Ovary (tissue), 9 donors: Measurements from ENCODE around the gene DHRS7C. TPM values are rescaled to one million over a fixed set of nuclear protein-coding genes. Genes with fewer than 3 reads are reported as not detected.

Experiments used
- DNase-seq, 5 donors: peaks; one replicate each; pipeline ENCODE4 v3.0.0-alpha.2; 2019 to 2020
- H3K27ac ChIP-seq, 2 donors: fragments of 200-600 bp; one replicate each; pipeline versions ENCODE4 v1.5.1 to v1.8.0; 2019 to 2022
- H3K27me3 ChIP-seq: fragments of 200-600 bp; one replicate; pipeline ENCODE4 v1.8.0; 2022
- H3K36me3 ChIP-seq: fragments of 200-600 bp; sonication (generic); one replicate; pipeline ENCODE4 v1.5.1; 2019
- H3K4me1 ChIP-seq: one replicate; pipeline ENCODE4 v1.8.1; 2013; ENCODE audit warnings: mild to moderate bottlenecking, moderate library complexity; ENCODE audit not compliant: insufficient read depth
- H3K4me3 ChIP-seq: fragments of 200-600 bp; sonication (generic); one replicate; pipeline ENCODE4 v1.5.1; 2017
- H3K9me3 ChIP-seq, 2 donors: fragments of 200-600 bp in 1 of 2; sonication (generic) in 1 of 2; one replicate each; pipeline versions ENCODE4 v1.5.1 to v1.8.1; 2013 to 2019; ENCODE audit warnings: mild to moderate bottlenecking in 1 of 2, moderate library complexity in 1 of 2
- CTCF ChIP-seq, 3 donors: fragments of 450-650 bp in 2 of 3; fragments of 200-600 bp in 1 of 3; IDR thresholded peaks; one replicate each; pipeline versions ENCODE4 v1.5.1 to v1.8.0; 2016 to 2022; ENCODE audit warnings: antibody characterized with exemption in 3 of 3, mild to moderate bottlenecking in 1 of 3
- EP300 ChIP-seq: sonication (generic); formaldehyde crosslinking; IDR thresholded peaks from one replicate; pipeline ENCODE4 v1.6.1; 2017; ENCODE audit warnings: antibody characterized with exemption
- POLR2A ChIP-seq: fragments of 450-650 bp; IDR thresholded peaks from one replicate; pipeline ENCODE4 v1.6.1; 2017; ENCODE audit warnings: antibody characterized with exemption, mild to moderate bottlenecking, moderate library complexity
- WGBS, 3 donors: extraction: QIAGEN DNeasy Blood & Tissue Kit in 1 of 3; methylation state at CpG; one replicate each; pipeline versions ENCODE4 v1.1.5 to v1.1.7; 2013 to 2017; 5-methylcytosine and 5-hydroxymethylcytosine counted together
- intact Hi-C, 4 donors: fragments of 100-400 bp; cut with DNase I; formaldehyde crosslinking; loops; one replicate each; pipeline versions ENCODE4 v1.11.0 to v1.15.1; 2022 to 2023
- polyA plus RNA-seq, 2 donors: library from polyadenylated mRNA; stranded (reverse); fragments of 200-250 nt in 1 of 2; fragments of 350-450 nt in 1 of 2; fragmentation: Illumina TruSeq in 1 of 2; extraction: RNeasy Lipid Tissue Mini Kit (QIAGEN cat#74804) in 1 of 2; gene quantifications; one replicate each; pipeline ENCODE4 v1.2.3, GENCODE V29; 2013 to 2014
- total RNA-seq, 7 donors: library from RNA; depleted of rRNA in 2 of 7; stranded (reverse); fragments of >200 nt in 2 of 7; fragmentation: NEBNext Ultra II Directional in 3 of 7; extraction: Animal tissue kit (Norgen Biotek cat#: 25700) in 3 of 7; gene quantifications; one replicate each; pipeline versions ENCODE4 v1.1.0 to v1.2.4, GENCODE V29; 2016 to 2023
- donor health status: DM: no; HTN: no; CAD: no; lungs with moderate emphysema.
- donor health status: DM: no; HTN: no; CAD: no.
- donor health status: Bipolar disorder and iron deficiency.
- donor health status: DM: yes; HTN: yes; CAD: no.
- donor health status: DM: no; HTN: no; CAD: no.
- donor health status: DM: yes; HTN: yes; CAD: no.

The DHRS7C gene
- total and polyA plus RNA-seq, 9 donors, result not detected

GRCh38 chr17:9824797-9825338 is 33.5 kb upstream of the DHRS7C start:
- H3K4me1 ChIP-seq, result peaks cover 6% of the 10 kb centered on the region
- no peak for TF ChIP-seq EP300
- no peak for TF ChIP-seq CTCF (IDR thresholded peaks at IDR 0.05)
- no peak for TF ChIP-seq POLR2A
- intact Hi-C loops, result no loop called here
- H3K36me3 ChIP-seq, result no peaks in the 10 kb centered on the region
- no peaks in the 10 kb centered on the region for H3K27me3 ChIP-seq
- DNase-seq, result no peak
- no peak overlapping the region for H3K4me3 ChIP-seq
- H3K27ac ChIP-seq, result no peak overlapping the region
- no peaks in the 10 kb centered on the region for H3K9me3 ChIP-seq
- 74 to 76% (median 74%) methylated on average over 8 of the region's 8 CpGs for WGBS, 3 donors

DNA sequence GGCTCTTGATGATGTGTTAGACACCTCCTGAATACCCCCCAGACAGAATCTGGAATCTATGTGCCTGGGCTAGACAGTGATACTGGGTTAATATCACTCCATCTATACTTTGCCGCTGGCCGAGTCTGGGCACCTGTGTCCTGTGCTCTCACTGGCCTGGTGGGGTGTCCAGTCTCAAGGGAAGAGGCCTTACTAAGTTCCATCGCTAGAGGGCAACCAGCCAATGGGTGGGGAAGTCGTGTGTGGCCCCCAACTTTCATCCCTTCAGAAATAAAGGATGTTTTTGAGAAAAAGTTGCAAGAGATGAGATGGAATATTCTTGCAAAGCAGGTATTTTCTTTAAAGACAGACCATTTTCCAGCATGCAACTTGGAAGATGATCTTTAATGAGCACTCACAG is 32.7 kb upstream of the DHRS7C start:
- WGBS, 3 donors, result 68 to 76% (median 72%) methylated on average over 4 of the region's 4 CpGs
- no peak for TF ChIP-seq CTCF (IDR thresholded peaks at IDR 0.05)
- no peak for TF ChIP-seq POLR2A
- TF ChIP-seq EP300, result no peak
- Histone ChIP-seq H3K4me3 (no peak overlapping the region), H3K4me1 (peaks cover 6% of the 10 kb centered on the region), H3K27ac (no peak overlapping the region), H3K9me3 (no peaks in the 10 kb centered on the region), H3K27me3 (no peaks in the 10 kb centered on the region), H3K36me3 (no peaks in the 10 kb centered on the region)
- no peak for DNase-seq
- intact Hi-C loops, result no loop called here

DNA sequence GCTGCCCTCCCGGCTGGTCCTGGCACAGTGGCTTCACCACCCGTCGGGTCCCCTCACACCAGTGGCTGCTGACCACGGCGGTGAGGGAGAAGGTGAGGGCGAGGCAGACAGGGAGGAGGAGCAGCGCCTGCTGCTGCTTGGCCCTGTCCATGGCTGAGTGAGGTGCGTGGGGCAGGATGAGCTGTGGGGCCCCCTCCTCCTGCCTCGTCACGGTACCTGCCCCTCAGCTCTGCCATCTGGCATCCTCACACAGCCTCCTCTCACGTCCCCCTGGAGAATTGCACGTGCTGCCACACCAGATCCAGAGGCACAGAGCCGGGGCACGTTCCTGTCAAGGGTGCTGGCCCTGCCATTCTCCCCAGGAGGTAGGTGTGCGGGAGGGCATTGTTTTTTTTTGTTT is 30.5 kb upstream of the DHRS7C start, which contains the start of gene GSG1L2:
Gene GSG1L2 (minus strand): TSS at position 159 of the 400 bp plus-strand sequence. CDS start 8 bp downstream, at position 151.
- no peak for TF ChIP-seq EP300
- TF ChIP-seq CTCF (IDR thresholded peaks at IDR 0.05), result no peak
- no peak for TF ChIP-seq POLR2A
- no peak within 1 kb of the TSS for H3K27ac ChIP-seq
- intact Hi-C loops, result no loop called here
- H3K4me3 ChIP-seq, result no peak within 1 kb of the TSS
- DNase-seq, result no peak
- no peaks in the 10 kb centered on the region for H3K27me3 ChIP-seq
- no peaks in the 10 kb centered on the region for H3K9me3 ChIP-seq
- H3K36me3 ChIP-seq, result no peaks in the 10 kb centered on the region
- 74 to 81% (median 80%) methylated on average over 15 of the region's 15 CpGs for WGBS, 3 donors
- no peaks in the 10 kb centered on the region for H3K4me1 ChIP-seq

- no peaks in the 10 kb centered on the region for H3K27me3 ChIP-seq
- H3K4me1 ChIP-seq, result no peaks in the 10 kb centered on the region
- no peaks in the 10 kb centered on the region for H3K9me3 ChIP-seq
- TF ChIP-seq EP300 (no peak), POLR2A (no peak), CTCF (IDR thresholded peaks at IDR 0.05) (no peak)
- intact Hi-C loops, result no loop called here
- no peak for DNase-seq
- H3K27ac ChIP-seq, result no peak overlapping the region
- 77 to 90% (median 90%) methylated on average over 3 of the region's 3 CpGs for WGBS, 3 donors
- no peak overlapping the region for H3K4me3 ChIP-seq
- H3K36me3 ChIP-seq, result no peaks in the 10 kb centered on the region
These were observed 29.1 kb upstream of the DHRS7C start for GRCh38 chr17:9820448-9820847.
